Liver (tissue), 3 donors: ENCODE results near the gene KLLN.

Experiments
- CTCF ChIP-seq: fragments of 150-350 bp; IDR thresholded peaks from 2 replicates; pipeline ENCODE4 v1.5.1; 2017; ENCODE audit warnings: improper control_type of control experiment, low read depth, low read length; ENCODE audit not compliant: missing input control
- GABPA ChIP-seq, 2 donors: IDR thresholded peaks in 1 of 2; conservative IDR thresholded peaks in 1 of 2; 2 replicates each; pipeline ENCODE4 v1.6.1; 2016; ENCODE audit warnings: antibody characterized with exemption in 2 of 2, mild to moderate bottlenecking in 1 of 2, moderate library complexity in 1 of 2
- RAD21 ChIP-seq, 2 donors: IDR thresholded peaks; 2 replicates each; pipeline ENCODE4 v1.6.1; 2016; ENCODE audit warnings: antibody characterized with exemption in 2 of 2, mild to moderate bottlenecking in 2 of 2
- RXRA ChIP-seq, 2 donors: IDR thresholded peaks; 2 replicates each; pipeline ENCODE4 v1.6.1; 2017 to 2018; ENCODE audit warnings: antibody characterized with exemption in 2 of 2, mild to moderate bottlenecking in 1 of 2
- SP1 ChIP-seq: IDR thresholded peaks from 2 replicates; pipeline ENCODE4 v1.6.1; 2018; ENCODE audit warnings: antibody characterized with exemption, mild to moderate bottlenecking
- YY1 ChIP-seq: IDR thresholded peaks from 2 replicates; pipeline ENCODE4 v1.6.1; 2016; ENCODE audit warnings: antibody characterized with exemption, mild to moderate bottlenecking
- donor health status: healthy.
- donor health status: healthy.

- TF ChIP-seq CTCF = no peak
- peak; percentile 47 for TF ChIP-seq SP1
- TF ChIP-seq RXRA (IDR thresholded peaks at IDR 0.05) = peak; percentile 37 to 69
- peak in 1 of 2 donors; percentile 5 for TF ChIP-seq GABPA (IDR thresholded peaks at IDR 0.05 in 1 of 2, conservative IDR thresholded peaks at IDR 0.05 in 1 of 2)
- peak; percentile 62 to 68 for TF ChIP-seq RAD21 (IDR thresholded peaks at IDR 0.05)
- peak; percentile 94 for TF ChIP-seq YY1
Observed at GRCh38 chr10:87861566-87861952, 1.8 kb downstream of the KLLN start.
